Activated T-cell treated with anti-CD3 and anti-CD28 coated beads for 4 hours (primary cell): ENCODE results near the gene SLC16A13.
"Not testable (repeated sequence)": the region's sequence is repeated elsewhere in the genome, so short reads cannot be mapped to it uniquely, and the experiment has no call there.

Source experiments
- DNase-seq: peaks from one replicate; pipeline ENCODE4 v3.0.0-alpha.2; 2020

Gene SLC16A13

DNA sequence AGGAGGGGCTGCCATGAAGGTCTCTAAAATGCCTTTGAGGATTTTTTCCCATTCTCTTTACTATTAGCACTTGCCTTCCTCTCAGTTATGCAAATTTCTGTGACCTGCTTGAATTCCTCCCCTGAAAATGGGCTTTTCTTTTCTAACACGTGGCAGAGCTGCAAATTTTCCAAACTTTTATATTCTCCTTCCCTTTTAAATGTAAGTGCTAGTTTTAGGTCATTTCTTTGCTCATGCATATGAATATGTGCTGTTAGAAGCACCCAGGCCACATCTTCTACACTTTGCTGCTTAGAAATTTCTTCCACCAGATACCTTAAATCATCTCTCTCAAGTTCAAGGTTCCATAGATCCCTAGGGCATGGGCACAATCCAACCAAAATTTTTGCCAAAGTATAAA is 32.5 kb downstream of the SLC16A13 start:
- DNase-seq: no peak

DNA sequence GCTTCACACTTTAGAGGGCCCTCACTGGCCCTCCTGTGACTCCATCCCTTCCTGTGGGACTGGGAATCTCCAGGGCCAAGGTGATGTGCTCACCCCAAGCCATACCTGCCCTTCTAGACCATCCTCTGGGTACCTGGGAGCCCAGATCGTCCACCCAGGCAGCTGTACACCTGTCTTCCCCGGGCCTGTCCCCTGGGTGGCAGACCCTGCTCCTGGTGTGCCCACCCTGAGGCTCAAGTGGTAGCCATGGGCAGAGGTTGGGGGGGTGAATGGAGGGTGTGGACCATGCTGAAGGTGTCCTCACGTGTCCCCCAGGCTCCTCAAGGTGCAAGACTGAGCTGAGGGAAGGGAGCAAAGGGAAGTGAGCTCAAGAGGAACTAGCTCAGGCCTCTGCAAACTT is 34.9 kb downstream of the SLC16A13 start:
- DNase-seq: no peak

DNA sequence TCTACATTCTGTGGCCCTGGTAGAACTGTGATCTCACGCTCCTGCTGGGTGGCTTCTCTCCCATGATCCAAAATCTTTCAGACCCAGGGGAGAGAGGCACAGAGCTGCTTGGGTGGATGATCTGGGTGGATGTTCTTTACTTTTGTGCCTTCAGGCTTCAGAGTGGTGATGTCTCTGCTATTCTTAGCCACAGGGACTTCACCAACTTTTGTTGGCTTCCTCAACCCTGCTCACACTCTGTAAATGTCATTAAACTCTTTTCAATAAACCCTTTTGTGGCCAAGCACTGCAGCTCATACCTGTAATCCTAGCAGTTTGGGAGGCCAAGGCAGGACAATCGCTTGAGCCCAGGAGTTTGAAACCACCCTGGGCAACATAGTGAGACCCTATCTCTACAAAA is 36.6 kb downstream of the SLC16A13 start:
- DNase-seq: no peak

DNA sequence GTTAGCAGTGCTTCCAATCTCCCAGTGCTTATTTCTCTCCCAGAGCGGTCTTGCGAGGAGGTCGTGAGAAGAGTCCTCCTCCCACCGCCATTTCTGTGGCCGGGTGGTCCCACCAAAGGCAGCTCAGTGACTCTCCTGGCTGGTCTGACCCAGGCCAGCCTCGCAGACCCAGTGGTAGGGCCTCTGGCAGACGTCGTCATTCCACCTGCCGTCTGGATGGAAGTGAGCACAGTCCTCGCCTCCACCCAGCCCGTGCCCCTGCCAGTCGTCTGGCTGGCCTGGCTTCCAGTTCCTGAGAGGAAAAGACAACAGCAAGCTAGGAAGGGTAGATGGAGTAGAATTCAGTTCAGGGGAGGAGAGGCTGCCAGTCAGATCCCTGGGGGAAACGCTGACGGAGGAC is 39.1 kb downstream of the SLC16A13 start:
- no peak for DNase-seq

DNA sequence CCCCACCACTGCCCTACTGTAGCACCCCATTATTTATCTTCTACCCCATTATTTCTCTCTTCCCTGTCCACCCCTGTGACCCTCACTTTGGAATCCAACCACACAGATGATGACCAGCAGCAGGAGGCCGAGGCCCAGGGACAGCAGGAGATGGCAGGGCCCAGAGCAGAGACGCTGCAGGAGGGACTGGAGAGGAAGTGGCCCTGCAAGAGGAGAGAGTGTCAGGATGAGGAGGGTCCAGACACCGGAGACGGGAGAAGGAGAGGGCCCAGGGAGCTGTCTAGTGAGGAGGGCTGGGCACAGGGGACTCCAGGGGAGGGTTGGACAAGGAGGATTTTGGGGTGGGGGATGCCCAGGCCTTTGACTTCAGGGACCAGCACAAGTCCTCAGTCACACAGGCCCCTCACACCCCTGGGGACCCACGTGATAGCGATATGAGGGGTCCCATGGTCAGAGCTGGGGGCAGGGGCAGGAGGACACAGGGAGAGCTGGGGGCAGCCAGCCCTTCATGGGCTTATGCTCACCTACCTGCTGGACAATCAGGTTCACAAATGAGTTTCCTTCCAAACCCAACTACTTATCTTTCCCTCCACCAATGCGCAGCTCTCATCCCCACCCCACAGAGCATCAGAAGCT is 42.2 kb downstream of the SLC16A13 start:
- no peak for DNase-seq

DNA sequence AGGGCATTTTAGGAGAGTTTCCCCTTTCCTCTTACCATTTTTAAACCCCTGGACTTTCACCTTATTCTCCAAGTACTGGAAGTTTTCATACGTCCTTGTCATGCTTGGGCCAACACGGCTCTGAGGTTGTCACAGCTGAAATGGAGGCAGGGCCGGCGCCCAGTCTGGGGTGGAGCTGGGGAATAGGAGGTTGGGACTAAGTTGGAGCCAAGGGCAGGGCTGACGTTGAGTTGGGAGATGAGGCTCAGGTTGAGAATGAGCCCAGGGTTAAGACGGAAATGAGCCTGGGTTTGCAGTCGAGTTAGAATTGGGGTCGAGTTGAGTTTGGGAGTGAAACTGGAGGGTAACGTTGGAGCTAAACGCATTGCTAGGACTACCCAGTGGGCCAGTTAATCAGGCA is 42.9 kb downstream of the SLC16A13 start:
- no peak for DNase-seq

DNA sequence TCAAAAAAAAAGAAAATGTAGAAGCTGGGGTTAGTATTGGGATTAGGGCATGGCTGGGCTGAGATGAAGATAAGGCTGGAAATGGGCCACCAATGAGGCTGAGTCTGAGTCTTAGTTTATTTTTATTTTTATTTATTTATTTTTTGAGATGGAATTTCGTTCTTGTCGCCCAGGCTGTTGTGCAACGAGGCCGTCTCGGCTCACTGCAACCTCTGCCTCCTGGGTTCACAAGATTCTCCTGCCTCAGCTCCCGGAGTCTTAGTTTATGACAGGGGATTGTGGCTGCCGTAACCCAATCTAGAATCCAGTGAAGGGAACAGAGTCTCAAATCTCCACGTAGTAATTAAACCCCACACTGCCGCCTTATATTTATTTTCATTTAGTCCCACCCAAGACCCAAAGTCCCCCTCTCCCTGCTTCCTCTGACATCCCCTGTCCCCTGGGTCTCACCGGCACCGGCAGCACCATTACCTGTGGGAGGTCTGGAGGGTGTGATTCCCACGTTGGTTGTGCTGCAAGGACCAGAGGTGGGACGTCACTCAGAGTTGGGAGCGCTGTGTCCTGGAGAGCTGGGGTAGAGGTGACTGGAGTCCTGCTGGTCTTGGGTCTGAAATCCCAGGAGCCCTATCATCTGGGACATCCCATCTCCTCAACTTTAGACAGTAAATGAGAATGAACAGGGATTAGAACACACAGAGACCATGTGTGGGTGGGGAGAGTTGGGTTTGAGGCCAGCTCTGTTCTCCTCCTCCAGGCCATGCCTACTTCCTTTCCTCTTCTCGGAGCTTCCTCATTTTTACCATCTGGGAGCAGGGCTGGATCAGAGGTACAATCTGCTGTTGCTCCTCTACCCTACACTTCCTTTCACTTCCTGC is 44.0 kb downstream of the SLC16A13 start, which contains the start of gene CLEC10A:
Gene CLEC10A (minus strand): TSS at position 671 of the 875 bp plus-strand sequence. CDS start 1,439 bp downstream, outside the sequence.
- DNase-seq: no peak

DNA sequence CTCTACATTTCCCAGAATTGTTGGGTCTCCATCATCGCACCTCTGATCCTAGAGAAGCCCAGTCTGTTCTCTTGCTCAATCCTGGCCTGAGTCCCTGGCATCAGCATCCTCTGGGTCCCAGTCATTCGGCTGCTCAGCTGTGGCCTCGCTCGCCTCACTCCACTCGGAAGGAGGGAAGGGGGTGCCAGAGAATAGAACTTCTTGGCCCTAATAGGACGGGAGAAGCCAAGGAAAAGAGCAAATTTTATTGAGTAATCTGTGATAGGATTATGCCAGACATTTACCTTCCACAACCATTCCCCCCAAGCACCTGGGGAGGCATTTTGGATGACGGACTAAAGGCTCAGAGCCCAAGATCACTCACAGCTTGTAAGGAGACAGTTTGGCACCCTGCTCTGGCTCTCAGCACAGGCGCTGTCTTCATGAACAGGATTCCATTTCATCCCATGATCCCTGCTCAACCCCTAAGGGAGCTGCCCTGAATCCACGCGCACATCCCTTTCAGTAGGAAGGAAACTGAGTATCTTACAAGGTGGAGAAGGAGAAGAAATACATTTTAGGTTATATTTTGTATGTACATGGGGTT is 44.7 kb downstream of the SLC16A13 start:
- DNase-seq: no peak

DNA sequence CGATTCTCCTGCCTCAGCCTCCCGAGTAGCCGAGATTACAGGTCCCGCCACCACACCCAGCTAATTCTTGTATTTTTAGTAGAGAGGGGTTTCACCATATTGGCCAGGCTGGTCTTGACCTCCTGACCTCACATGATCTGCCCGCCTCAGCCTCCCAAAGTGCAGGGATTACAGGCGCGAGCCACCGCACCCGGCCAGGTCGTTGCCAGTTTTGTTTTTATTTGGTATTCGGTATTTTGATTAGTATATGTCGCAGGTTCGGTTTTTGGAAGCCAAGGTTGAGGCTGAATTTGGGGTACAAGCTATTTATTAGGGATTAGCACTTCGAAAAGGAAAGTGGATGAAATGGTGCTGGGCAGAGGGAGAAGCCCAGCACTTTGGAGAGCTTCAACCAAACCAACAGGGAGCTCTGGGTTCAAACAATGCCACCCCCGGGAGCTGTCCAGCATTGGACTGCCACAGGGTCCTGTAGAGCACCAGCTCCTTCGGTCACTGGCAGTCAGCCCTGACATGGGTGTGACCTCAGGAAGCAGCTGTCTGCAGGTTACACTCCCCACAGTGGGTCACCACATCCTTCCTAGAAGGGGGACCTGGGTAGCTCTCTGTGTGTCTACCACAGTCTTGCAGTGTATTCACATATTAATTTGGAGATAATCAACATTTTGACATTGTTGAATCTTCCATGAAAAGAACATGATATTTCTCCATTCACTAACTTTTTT is 45.7 kb downstream of the SLC16A13 start:
- DNase-seq: no peak

DNA sequence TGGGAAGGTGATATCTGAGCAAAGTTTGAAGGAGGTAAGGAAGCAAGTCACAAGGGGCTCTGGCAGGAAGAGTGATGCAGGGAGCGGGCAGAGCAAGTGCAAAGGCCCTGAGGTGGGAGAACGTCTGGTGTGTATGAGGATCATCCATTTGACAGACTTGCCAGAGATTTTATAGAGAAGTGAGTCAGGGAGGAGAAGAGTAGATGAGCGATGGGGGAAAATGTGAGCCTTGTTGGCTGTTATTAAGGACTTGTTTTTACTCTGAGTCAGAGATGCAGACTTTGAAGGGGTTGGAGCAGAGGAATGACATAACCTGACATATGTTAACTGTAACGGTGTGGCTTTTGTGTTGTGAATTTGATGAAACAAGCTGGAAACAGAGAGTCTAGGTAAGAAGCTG is 47.8 kb downstream of the SLC16A13 start:
- DNase-seq: no peak

DNA sequence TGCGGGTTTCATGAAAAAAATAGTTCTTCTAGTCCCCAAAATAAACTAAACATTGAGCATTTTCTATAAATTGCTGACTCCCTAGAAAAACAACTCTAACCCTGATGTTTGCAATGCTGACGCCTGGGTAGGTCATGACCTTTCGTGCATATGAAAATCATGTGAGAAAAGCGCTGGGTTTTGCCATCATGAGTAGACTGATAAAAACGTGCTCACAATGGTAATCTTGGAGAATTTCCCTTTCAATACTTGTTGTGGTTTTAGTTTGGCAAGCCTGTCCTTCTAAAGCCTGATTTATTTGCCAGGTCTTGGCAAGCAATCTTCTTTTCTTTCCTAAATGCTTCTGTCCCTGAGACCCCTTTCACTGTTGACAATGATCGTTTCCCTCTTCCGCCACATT is 48.3 kb downstream of the SLC16A13 start:
- no peak for DNase-seq

DNA sequence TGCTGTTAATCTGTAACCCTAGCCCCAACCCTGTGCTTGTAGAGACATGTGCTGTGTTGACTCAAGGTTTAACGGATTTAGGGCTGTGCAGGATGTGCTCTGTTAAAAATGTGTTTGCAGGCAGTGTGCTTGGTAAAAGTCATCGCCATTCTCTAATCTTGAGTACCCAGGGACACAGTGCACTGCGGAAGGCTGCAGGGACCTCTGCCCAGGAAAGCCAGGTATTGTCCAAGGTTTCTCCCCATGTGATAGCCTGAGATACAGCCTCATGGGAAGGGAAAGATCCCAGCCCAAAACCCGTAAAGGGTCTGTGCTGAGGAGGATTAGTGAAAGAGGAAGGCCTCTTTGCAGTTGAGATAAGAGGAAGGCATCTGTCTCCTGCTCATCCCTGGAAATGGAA is 52.6 kb downstream of the SLC16A13 start:
- not testable (repeated sequence) for DNase-seq

DNA sequence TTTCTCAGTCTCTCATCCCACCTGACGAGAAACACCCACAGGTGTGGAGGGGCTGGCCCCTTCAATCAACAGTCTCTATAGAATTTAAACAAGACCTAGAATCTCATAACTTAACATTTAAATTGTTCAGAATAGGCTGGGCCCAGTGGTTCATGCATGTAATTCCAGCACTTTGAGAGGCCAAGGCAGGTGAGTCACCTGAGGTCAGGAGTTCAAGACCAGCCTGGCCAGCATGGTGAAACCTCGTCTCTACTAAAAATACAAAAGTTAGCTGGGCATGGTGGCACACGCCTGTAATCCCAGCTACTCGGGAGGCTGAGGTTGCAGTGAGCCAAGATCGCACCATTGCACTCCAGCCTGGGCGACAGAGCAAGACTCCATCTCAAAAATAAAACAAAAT is 53.8 kb downstream of the SLC16A13 start:
- DNase-seq: not testable (repeated sequence)
